NB4 (cell line): ENCODE measurements around the gene SLC12A7.
A peak's percentile ranks its signal among the peaks of the same experiment; 100 is the strongest.

Experiments
- CTCF ChIP-seq: IDR thresholded peaks from one replicate; pipeline ENCODE4 v1.5.1; 2012; ENCODE audit warnings: low read depth, low read length
- MAX ChIP-seq: IDR thresholded peaks from 2 replicates; pipeline ENCODE4 v1.6.1; 2011; ENCODE audit warnings: low read depth, low read length
- MYC ChIP-seq: IDR thresholded peaks from 2 replicates; pipeline ENCODE4 v1.6.1; 2011; ENCODE audit warnings: low read depth, low read length
- POLR2A ChIP-seq: IDR thresholded peaks from 2 replicates; pipeline ENCODE4 v1.6.1; 2011; ENCODE audit warnings: mild to moderate bottlenecking; ENCODE audit not compliant: insufficient read length; ENCODE audit errors: extremely low read depth

- TF ChIP-seq MAX: peak; percentile 60
- no peak for TF ChIP-seq POLR2A
- TF ChIP-seq CTCF: no peak
- TF ChIP-seq MYC: no peak
Measured at GRCh38 chr5:1112596-1113331, 901 bp upstream of the SLC12A7 start.
